Esophagus muscularis mucosa (tissue), 4 donors: ENCODE results near the gene BPGM. TPM values are rescaled to one million over a fixed set of nuclear protein-coding genes. Genes with fewer than 3 reads are reported as not detected.

Source experiments
- DNase-seq: peaks from one replicate; pipeline ENCODE4 v3.0.0-alpha.2; 2017; ENCODE audit errors: extremely low spot score
- H3K27ac ChIP-seq, 4 donors: fragments of 200-600 bp; sonication (generic); replicated peaks in 1 of 4; 1 replicate in 3 of 4; 2 replicates in 1 of 4; pipeline ENCODE4 v1.5.1; 2016 to 2019; ENCODE audit warnings: mild to moderate bottlenecking in 1 of 4
- H3K27me3 ChIP-seq, 4 donors: fragments of 200-600 bp; sonication (generic); one replicate each; pipeline versions ENCODE4 v1.5.1 to v1.6.0; 2016 to 2019
- H3K36me3 ChIP-seq, 4 donors: fragments of 200-600 bp; sonication (generic); one replicate each; pipeline ENCODE4 v1.5.1; 2016 to 2019
- H3K4me1 ChIP-seq, 4 donors: fragments of 200-600 bp; sonication (generic); one replicate each; pipeline ENCODE4 v1.5.1; 2016 to 2019
- H3K4me3 ChIP-seq, 4 donors: fragments of 200-600 bp; sonication (generic); 1 replicate in 2 of 4; 2 replicates in 2 of 4; pipeline ENCODE4 v1.5.1; 2016 to 2019; ENCODE audit warnings: mild to moderate bottlenecking in 4 of 4, moderate library complexity in 1 of 4
- H3K9me3 ChIP-seq, 4 donors: fragments of 200-600 bp; sonication (generic); 1 replicate in 3 of 4; 2 replicates in 1 of 4; pipeline ENCODE4 v1.5.1; 2016 to 2019
- EP300 ChIP-seq: sonication (generic); formaldehyde crosslinking; IDR thresholded peaks from one replicate; pipeline ENCODE4 v1.6.1; 2017; ENCODE audit warnings: antibody characterized with exemption
- POLR2A ChIP-seq: fragments of 450-650 bp; IDR thresholded peaks from one replicate; pipeline ENCODE4 v1.6.1; 2017; ENCODE audit warnings: antibody characterized with exemption, moderate library complexity, mild to moderate bottlenecking, low read depth
- POLR2AphosphoS5 ChIP-seq, 2 donors: sonication (generic); formaldehyde crosslinking; IDR thresholded peaks; one replicate each; pipeline ENCODE4 v1.6.1; 2017; ENCODE audit warnings: antibody characterized with exemption in 2 of 2
- WGBS: methylation state at CpG from one replicate; pipeline ENCODE4 v1.1.5; 2018; 5-methylcytosine and 5-hydroxymethylcytosine counted together
- intact Hi-C: fragments of 100-400 bp; cut with DNase I; formaldehyde crosslinking; loops from one replicate; pipeline ENCODE4 v1.15.1; 2023
- total RNA-seq, 4 donors: library from RNA; depleted of rRNA; stranded (reverse); fragments of >200 nt; gene quantifications; one replicate each; pipeline versions ENCODE4 v1.1.0 to v1.2.1, GENCODE V29; 2016
- TF ChIP-seq, protein P1 (sequence below), 3 experiments: fragments of 200-600 bp in 2 of 3; fragments of 450-650 bp in 1 of 3; sonication (generic) in 2 of 3; IDR thresholded peaks; one replicate each; pipeline ENCODE4 v1.5.1; 2017 to 2019; ENCODE audit warnings: antibody characterized with exemption in 3 of 3, mild to moderate bottlenecking in 2 of 3, moderate library complexity in 1 of 3

BPGM gene
- total RNA-seq, 4 donors from 2014 or later, result 19.1 to 29.4 (median 22.7) TPM

DNA sequence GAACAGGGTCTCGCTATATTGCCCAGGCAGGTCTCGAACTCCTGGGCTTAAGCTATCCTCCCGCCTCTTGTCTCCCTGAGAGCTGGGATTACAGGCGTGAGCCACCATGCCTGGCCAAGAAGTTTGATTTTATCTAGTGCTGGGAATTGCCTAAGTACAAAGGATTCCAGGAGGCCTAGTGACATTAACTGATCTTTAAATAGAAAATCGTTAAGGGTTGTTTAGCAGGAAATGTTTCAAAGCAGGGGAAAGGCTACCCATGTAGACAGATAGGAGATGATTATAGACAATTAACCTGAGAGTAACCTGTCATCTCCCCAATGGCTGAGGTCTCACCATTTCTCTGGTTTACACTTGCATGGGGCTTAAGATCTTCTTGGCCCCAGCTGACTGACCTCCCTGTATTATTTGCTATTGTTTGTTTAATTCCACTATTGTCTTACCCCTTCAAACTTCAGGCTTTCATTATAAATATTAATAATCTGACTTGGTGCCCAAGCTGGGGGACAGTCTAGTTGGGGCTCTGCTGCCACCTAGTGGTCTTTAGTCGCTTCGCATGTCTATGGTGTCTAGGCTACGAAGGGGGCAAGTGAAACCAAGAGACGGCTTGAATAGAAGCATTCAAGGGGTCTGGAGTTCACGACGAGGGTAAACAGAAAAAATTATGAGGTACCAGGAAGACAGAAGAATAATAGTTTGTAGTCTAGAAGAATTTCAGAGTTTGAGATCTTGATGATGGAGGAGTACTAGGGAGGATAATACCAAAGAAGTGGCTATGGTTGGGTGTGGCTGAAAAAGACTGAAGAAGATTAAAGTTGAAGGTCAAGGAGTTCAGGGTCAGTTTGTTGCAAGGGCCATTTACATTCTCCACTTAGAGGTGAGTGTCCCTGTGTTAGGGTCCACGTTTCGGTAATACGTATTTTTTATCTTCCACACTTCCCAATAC lies 40.4 kb upstream of the BPGM start:
- no peaks in the 10 kb centered on the region for H3K36me3 ChIP-seq
- H3K4me3 ChIP-seq, result no peak overlapping the region
- intact Hi-C loops, result loop anchor here (2.0 to 5.0 kb wide), 3 partner anchors 59 to 173 kb away; partner anchors contain the start of gene AKR1B15
- peaks cover 0 to 5% (median 0%) of the 10 kb centered on the region in 4 donors for H3K27me3 ChIP-seq
- WGBS, result 34% methylated on average over 14 of the region's 14 CpGs
- no peak for DNase-seq
- peak overlapping the region in 2 of 4 donors; percentile 5 to 15 for H3K27ac ChIP-seq
- peaks cover 4 to 19% (median 12%) of the 10 kb centered on the region in 4 donors for H3K4me1 ChIP-seq
- TF ChIP-seq, protein P1, sequence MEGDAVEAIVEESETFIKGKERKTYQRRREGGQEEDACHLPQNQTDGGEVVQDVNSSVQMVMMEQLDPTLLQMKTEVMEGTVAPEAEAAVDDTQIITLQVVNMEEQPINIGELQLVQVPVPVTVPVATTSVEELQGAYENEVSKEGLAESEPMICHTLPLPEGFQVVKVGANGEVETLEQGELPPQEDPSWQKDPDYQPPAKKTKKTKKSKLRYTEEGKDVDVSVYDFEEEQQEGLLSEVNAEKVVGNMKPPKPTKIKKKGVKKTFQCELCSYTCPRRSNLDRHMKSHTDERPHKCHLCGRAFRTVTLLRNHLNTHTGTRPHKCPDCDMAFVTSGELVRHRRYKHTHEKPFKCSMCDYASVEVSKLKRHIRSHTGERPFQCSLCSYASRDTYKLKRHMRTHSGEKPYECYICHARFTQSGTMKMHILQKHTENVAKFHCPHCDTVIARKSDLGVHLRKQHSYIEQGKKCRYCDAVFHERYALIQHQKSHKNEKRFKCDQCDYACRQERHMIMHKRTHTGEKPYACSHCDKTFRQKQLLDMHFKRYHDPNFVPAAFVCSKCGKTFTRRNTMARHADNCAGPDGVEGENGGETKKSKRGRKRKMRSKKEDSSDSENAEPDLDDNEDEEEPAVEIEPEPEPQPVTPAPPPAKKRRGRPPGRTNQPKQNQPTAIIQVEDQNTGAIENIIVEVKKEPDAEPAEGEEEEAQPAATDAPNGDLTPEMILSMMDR (IDR thresholded peaks at IDR 0.05), result peak; percentile 87 to 98 (median 92)
- TF ChIP-seq EP300 (no peak), POLR2AphosphoS5 (IDR thresholded peaks at IDR 0.05) (no peak), POLR2A (no peak)
- no peaks in the 10 kb centered on the region for H3K9me3 ChIP-seq

DNA sequence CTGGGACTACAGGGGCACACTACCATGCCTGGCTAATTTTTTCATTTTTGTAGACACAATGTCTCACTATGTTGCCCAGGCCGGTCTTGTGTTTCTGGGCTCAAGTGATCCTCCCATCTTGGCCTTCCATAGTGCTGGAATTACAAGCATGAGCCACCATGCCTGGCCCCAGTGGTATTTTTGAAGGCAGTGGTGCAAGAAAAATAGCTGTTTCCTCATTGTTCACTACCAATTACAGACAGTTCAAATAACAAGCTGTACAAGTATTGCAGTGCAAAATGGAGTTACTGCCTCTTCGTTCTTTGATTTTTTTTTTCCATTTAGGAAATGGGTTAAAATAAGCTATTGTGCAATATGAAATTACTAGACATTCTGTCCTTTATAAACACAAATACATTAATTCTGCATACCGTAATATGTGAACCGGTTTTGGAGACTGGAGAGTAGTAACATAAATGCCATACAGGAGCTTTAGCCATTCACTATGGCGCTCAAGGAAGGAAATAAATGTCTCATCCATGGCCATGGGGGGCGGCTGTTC lies 35.0 kb upstream of the BPGM start:
- H3K4me1 ChIP-seq, result peaks cover 0 to 9% (median under 1%) of the 10 kb centered on the region in 4 donors
- H3K27ac ChIP-seq, result no peak overlapping the region
- H3K4me3 ChIP-seq, result no peak overlapping the region
- 89% methylated on average over 6 of the region's 6 CpGs for WGBS
- DNase-seq, result no peak
- intact Hi-C loops, result no loop called here
- TF ChIP-seq, protein P1 (IDR thresholded peaks at IDR 0.05), result no peak
- TF ChIP-seq POLR2A (no peak), EP300 (no peak), POLR2AphosphoS5 (IDR thresholded peaks at IDR 0.05) (no peak)
- peaks cover 0 to 10% (median 0%) of the 10 kb centered on the region in 4 donors for H3K27me3 ChIP-seq
- H3K36me3 ChIP-seq, result no peaks in the 10 kb centered on the region
- H3K9me3 ChIP-seq, result no peaks in the 10 kb centered on the region

DNA sequence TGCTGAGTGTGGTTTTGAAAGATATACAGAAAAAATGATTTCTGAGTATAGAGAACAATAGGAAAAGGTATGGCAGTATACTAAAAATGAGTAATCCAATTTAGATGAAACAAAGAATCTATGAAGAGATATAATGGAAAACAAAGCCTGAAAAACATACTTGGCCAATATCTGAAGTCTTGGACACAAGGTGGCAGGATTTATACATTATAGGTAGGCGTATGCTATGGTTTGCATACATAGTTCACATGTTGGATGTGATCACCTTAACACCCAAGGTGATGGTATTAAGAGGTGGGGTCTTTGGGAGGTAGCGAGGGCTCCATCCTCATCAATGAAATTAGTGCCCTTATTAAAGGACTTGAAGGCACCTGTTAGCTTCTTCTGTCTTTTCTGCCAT lies 34.5 kb upstream of the BPGM start:
- Histone ChIP-seq H3K4me1 (peaks cover 0 to 9% (median 0%) of the 10 kb centered on the region in 4 donors), H3K4me3 (no peak overlapping the region), H3K27me3 (peaks cover 0 to 10% (median 0%) of the 10 kb centered on the region in 4 donors), H3K36me3 (no peaks in the 10 kb centered on the region), H3K27ac (no peak overlapping the region), H3K9me3 (no peaks in the 10 kb centered on the region)
- 91% methylated on average over 2 of the region's 2 CpGs for WGBS
- intact Hi-C loops, result no loop called here
- DNase-seq, result no peak
- TF ChIP-seq, protein P1 (IDR thresholded peaks at IDR 0.05), result no peak
- no peak for TF ChIP-seq POLR2A
- TF ChIP-seq EP300, result no peak
- no peak for TF ChIP-seq POLR2AphosphoS5 (IDR thresholded peaks at IDR 0.05)

DNA sequence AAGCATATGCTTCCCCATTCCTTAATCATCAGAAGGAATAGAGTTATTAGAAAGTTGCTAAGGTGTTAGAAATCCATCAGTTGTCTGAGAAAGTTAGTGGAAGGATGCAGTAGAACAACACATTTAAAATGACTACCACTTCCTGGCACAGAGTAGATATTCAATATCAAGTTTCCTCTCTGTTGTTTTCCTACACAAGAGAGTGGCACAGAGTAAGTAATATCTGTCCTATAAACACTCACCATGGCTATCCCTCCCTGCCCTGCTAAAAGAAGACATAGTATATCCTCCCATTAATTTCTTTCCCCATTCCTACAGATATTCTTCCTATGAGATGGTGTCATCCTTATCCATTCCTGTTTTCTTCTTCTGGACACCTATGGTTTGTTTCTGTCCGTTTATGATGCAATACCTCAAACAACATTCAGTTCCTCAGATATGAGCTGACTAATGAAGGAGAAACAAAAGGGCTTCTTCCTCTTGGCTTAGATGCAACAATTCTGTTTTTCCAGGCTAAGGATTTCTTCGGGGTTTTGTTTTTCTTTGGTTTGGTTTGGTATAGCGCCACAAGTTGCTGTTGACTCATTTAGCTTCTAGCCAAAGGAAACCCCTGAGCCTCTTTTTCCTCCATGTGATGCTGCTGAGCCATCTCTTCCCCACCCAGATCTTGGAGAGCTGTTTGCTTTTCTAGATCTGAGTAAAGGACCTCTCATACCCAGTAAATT lies 32.9 kb upstream of the BPGM start:
- no peaks in the 10 kb centered on the region for H3K36me3 ChIP-seq
- DNase-seq, result no peak
- WGBS, result 32% methylated on average over 3 of the region's 3 CpGs
- intact Hi-C loops, result no loop called here
- peaks cover 0 to 9% (median 0%) of the 10 kb centered on the region in 4 donors for H3K4me1 ChIP-seq
- peak; percentile 10 to 15 for TF ChIP-seq POLR2AphosphoS5 (IDR thresholded peaks at IDR 0.05)
- no peak for TF ChIP-seq EP300
- no peak overlapping the region for H3K4me3 ChIP-seq
- H3K9me3 ChIP-seq, result no peaks in the 10 kb centered on the region
- peaks cover 0 to 10% (median 0%) of the 10 kb centered on the region in 4 donors for H3K27me3 ChIP-seq
- peak overlapping the region in 2 of 4 donors; percentile 10 to 15 for H3K27ac ChIP-seq

DNA sequence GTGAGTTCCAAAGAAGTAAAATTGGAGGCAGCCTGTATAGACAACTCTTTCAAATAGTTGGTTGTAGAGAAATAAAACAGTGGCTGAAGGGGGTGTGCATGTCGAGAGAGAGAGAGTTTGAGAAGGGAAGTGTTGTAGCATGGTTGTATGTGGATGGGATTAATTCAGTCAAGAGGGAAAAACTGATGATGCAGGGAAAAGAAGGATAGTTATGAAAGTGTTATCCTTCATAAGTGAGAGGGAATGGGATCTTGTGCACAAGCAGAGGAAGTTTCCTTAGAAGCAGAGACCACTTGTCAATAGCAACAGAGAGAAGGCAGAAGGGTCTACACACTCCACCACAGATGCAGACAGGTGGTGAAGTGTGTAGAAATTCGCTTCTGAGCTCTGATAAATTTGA lies 30.0 kb upstream of the BPGM start:
- intact Hi-C loops, result no loop called here
- Histone ChIP-seq H3K4me3 (no peak overlapping the region), H3K27me3 (peaks cover 0 to 1% (median 0%) of the 10 kb centered on the region in 4 donors), H3K4me1 (peaks cover 0 to 9% (median 0%) of the 10 kb centered on the region in 4 donors), H3K27ac (no peak overlapping the region), H3K36me3 (no peaks in the 10 kb centered on the region), H3K9me3 (no peaks in the 10 kb centered on the region)
- no peak for TF ChIP-seq POLR2AphosphoS5 (IDR thresholded peaks at IDR 0.05)
- TF ChIP-seq, protein P1 (IDR thresholded peaks at IDR 0.05), result no peak
- no peak for TF ChIP-seq POLR2A
- no peak for TF ChIP-seq EP300
- 82% methylated on average over 2 of the region's 2 CpGs for WGBS
- DNase-seq, result no peak
